Ovary (tissue), 3 donors: Measurements from ENCODE around the gene CRB1.

ENCODE experiments used
- EP300 ChIP-seq: sonication (generic); formaldehyde crosslinking; IDR thresholded peaks from one replicate; pipeline ENCODE4 v1.6.1; 2017; ENCODE audit warnings: antibody characterized with exemption
- POLR2A ChIP-seq: fragments of 450-650 bp; IDR thresholded peaks from one replicate; pipeline ENCODE4 v1.6.1; 2017; ENCODE audit warnings: antibody characterized with exemption, mild to moderate bottlenecking, moderate library complexity
- TF ChIP-seq, protein P1 (sequence below), 3 donors: fragments of 450-650 bp in 2 of 3; fragments of 200-600 bp in 1 of 3; IDR thresholded peaks; one replicate each; pipeline versions ENCODE4 v1.5.1 to v1.8.0; 2016 to 2022; ENCODE audit warnings: antibody characterized with exemption in 3 of 3, mild to moderate bottlenecking in 1 of 3
- donor health status: DM: no; HTN: no; CAD: no.

DNA sequence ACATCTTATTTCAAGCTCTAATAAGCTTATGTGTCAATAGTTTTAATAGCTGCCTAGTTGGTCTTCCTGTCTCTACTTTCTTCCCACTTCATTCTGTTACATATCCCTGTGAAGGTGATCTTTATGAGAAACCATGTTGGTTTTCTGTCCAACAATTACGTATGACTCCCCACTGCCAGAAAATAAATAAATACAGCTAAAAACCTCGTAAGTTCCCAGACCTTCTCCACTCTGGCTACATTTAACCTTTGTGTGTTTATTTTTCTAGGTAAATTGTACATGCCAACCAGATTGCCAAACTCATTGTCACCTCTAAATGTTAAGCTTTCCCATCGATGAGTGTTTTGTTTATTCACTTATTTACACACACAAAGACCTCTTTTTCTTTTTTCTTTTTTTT lies 147.2 kb downstream of the CRB1 start:
- TF ChIP-seq, protein P1, sequence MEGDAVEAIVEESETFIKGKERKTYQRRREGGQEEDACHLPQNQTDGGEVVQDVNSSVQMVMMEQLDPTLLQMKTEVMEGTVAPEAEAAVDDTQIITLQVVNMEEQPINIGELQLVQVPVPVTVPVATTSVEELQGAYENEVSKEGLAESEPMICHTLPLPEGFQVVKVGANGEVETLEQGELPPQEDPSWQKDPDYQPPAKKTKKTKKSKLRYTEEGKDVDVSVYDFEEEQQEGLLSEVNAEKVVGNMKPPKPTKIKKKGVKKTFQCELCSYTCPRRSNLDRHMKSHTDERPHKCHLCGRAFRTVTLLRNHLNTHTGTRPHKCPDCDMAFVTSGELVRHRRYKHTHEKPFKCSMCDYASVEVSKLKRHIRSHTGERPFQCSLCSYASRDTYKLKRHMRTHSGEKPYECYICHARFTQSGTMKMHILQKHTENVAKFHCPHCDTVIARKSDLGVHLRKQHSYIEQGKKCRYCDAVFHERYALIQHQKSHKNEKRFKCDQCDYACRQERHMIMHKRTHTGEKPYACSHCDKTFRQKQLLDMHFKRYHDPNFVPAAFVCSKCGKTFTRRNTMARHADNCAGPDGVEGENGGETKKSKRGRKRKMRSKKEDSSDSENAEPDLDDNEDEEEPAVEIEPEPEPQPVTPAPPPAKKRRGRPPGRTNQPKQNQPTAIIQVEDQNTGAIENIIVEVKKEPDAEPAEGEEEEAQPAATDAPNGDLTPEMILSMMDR (IDR thresholded peaks at IDR 0.05): no peak
- TF ChIP-seq POLR2A (no peak), EP300 (no peak)
